Activated CD4-positive, alpha-beta T cell treated with anti-CD3 and anti-CD28 coated beads for 36 hours (primary cell): Measurements from ENCODE around the gene CD86. TPM values are rescaled to one million over a fixed set of nuclear protein-coding genes. Genes with fewer than 3 reads are reported as not detected.
A peak's percentile ranks its signal among the peaks of the same experiment; 100 is the strongest.

ENCODE experiments used
- ATAC-seq: fragments of 200-7000 bp; cut with Tn5 transposase; one replicate; pipeline ENCODE4 v1.10.0; 2021; ENCODE audit warnings: mild to moderate bottlenecking, moderate library complexity
- CTCF ChIA-PET: fragments of 350-600 bp; sonication (Branson Sonifier 250); formaldehyde crosslinking; loops from one replicate; lab custom pipeline; 2021; ENCODE audit warnings: antibody characterized with exemption; lab: Charles Lee
- POLR2A ChIA-PET: fragments of 350-600 bp; sonication (Branson Sonifier 250); formaldehyde crosslinking; loops from one replicate; lab custom pipeline; 2021; ENCODE audit warnings: antibody characterized with exemption, inconsistent platforms; lab: Charles Lee
- DNase-seq: peaks from one replicate; pipeline ENCODE4 v3.0.0-alpha.2; 2020
- H3K27ac Mint-ChIP-seq: one replicate; pipeline ENCODE4 v1.8.0; 2021; ENCODE audit warnings: mixed read lengths
- H3K27me3 Mint-ChIP-seq: one replicate; pipeline ENCODE4 v1.8.0; 2021; ENCODE audit warnings: mixed read lengths
- H3K36me3 Mint-ChIP-seq: one replicate; pipeline ENCODE4 v1.8.0; 2021; ENCODE audit warnings: low read depth, mixed read lengths
- H3K4me1 Mint-ChIP-seq: one replicate; pipeline ENCODE4 v1.8.0; 2021; ENCODE audit warnings: mixed read lengths
- H3K4me3 Mint-ChIP-seq: one replicate; pipeline ENCODE4 v1.8.0; 2021; ENCODE audit warnings: mild to moderate bottlenecking, moderate library complexity, mixed read lengths
- H3K9me3 Mint-ChIP-seq: one replicate; pipeline ENCODE4 v1.8.0; 2021; ENCODE audit warnings: low read depth, mixed read lengths
- intact Hi-C, 2 experiments: fragments of 100-400 bp; cut with DNase I in 1 of 2; cut with micrococcal nuclease in 1 of 2; formaldehyde crosslinking; loops; one replicate each; pipeline versions ENCODE4 v1.14.2 to v1.15.1; 2022 to 2024; cut with DNase I, micrococcal nuclease
- total RNA-seq, 2 experiments: library from RNA; stranded (reverse); gene quantifications; one replicate each; pipeline ENCODE4 v1.2.3, GENCODE V29; 2021

The CD86 gene
- total RNA-seq, 2 experiments from 2014 or later, result 0.09 to 0.25 TPM

DNA sequence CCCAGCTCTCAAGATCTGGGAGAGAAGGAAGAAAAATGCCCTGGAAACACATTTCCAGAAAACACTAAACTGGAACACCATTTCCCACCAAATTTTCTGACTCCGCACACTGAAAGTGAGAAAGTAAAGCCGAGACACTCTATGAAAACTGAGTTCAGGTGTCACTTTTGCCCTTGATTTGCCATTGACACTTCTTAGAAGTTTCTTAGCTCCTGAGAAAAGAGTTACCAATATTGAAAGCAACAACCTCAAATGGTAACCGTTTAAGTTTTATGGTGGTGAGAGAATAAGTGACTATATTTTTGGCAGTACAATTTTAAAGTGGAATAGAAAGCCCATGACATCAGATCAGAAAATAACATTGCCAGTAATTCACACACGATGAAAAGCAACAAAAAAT lies 39.0 kb downstream of the CD86 start:
- POLR2A ChIA-PET, result no interaction called here
- no peak overlapping the region for H3K4me3 Mint-ChIP-seq
- peak overlapping the region; percentile 72 for H3K27ac Mint-ChIP-seq
- CTCF ChIA-PET, result interaction anchor here (0.6 to 2.9 kb wide), 5 partner anchors 9 to 339 kb away, joined by 3 to 15 read pairs (median 3); no protein-coding TSS in a partner anchor
- H3K4me1 Mint-ChIP-seq, result peaks cover 21% of the 10 kb centered on the region
- H3K36me3 Mint-ChIP-seq, result no peaks in the 10 kb centered on the region
- no peaks in the 10 kb centered on the region for H3K27me3 Mint-ChIP-seq
- peak; percentile 40 for ATAC-seq
- intact Hi-C loops, result loop anchor here (5.0 kb wide), 1 partner anchor 97 kb away; no protein-coding TSS in a partner anchor
- DNase-seq, result no peak
- H3K9me3 Mint-ChIP-seq, result no peaks in the 10 kb centered on the region

DNA sequence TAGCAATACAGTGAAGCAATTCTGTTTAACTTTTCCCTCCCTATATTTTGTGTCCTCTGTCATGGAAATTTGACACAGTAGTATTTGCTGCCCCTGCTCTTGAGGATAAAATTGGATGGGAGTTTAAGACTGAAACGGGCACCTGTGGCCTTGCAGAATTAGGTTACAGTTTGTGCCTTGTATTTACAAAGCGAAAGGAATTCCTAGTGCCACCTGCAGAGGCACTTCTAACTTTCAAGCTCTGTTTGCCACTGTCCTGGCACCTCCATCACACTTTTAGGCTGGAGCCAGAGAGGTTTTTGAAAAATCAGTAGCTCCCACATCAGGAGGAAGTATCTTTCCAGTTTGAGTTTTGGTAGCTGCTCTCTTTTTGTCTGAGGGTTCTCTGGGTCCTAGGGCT lies 39.5 kb downstream of the CD86 start:
- DNase-seq (no peak), ATAC-seq (no peak)
- Mint-ChIP-seq H3K4me1 (peaks cover 21% of the 10 kb centered on the region), H3K36me3 (no peaks in the 10 kb centered on the region), H3K27ac (no peak overlapping the region), H3K4me3 (no peak overlapping the region), H3K9me3 (no peaks in the 10 kb centered on the region), H3K27me3 (no peaks in the 10 kb centered on the region)
- POLR2A ChIA-PET, result no interaction called here
- intact Hi-C loops, result loop anchor here (5.0 kb wide), 1 partner anchor 97 kb away; no protein-coding TSS in a partner anchor
- CTCF ChIA-PET, result interaction anchor here (0.6 to 2.9 kb wide), 3 partner anchors 205 to 535 kb away, joined by 3 to 15 read pairs (median 3); no protein-coding TSS in a partner anchor

GRCh38 chr3:122097141-122097540 lies 42.0 kb downstream of the CD86 start:
- peaks cover 33% of the 10 kb centered on the region for H3K4me1 Mint-ChIP-seq
- no peaks in the 10 kb centered on the region for H3K36me3 Mint-ChIP-seq
- ChIA-PET CTCF (interaction anchor here (0.6 to 0.7 kb wide), 2 partner anchors 239 to 332 kb away, joined by 3 read pairs; no protein-coding TSS in a partner anchor), POLR2A (no interaction called here)
- ATAC-seq (no peak), DNase-seq (no peak)
- no peak overlapping the region for H3K27ac Mint-ChIP-seq
- H3K27me3 Mint-ChIP-seq, result no peaks in the 10 kb centered on the region
- H3K9me3 Mint-ChIP-seq, result no peaks in the 10 kb centered on the region
- intact Hi-C loops, result no loop called here
- H3K4me3 Mint-ChIP-seq, result no peak overlapping the region

DNA sequence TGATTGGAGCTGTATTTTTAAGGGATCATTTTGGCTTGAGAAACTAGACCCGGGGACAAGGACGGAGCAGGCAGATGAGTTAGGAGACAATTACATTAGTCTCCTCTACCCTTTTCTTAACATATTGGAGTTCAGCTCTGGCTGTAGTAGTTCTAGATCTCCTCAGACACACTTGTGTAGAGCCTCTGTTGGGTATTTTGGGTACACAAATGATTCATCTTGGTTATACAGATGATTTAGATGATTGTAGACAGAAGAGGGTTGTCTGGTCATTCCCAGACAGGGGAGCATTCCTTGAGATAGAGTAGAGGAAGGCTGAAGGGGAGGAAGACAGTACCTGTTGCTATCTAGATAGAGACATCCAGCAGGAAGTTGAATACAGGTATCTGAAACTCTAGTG lies 43.4 kb downstream of the CD86 start:
- Mint-ChIP-seq H3K27me3 (no peaks in the 10 kb centered on the region), H3K36me3 (no peaks in the 10 kb centered on the region), H3K4me1 (peaks cover 40% of the 10 kb centered on the region), H3K27ac (no peak overlapping the region), H3K4me3 (no peak overlapping the region), H3K9me3 (no peaks in the 10 kb centered on the region)
- ChIA-PET POLR2A (no interaction called here), CTCF (interaction anchor here (6.0 kb wide), 1 partner anchor 202 kb away, joined by 54 read pairs; no protein-coding TSS in a partner anchor)
- intact Hi-C loops, result no loop called here
- no peak for DNase-seq
- ATAC-seq, result no peak

GRCh38 chr3:122099255-122099654 lies 44.1 kb downstream of the CD86 start:
- Mint-ChIP-seq H3K4me1 (peaks cover 41% of the 10 kb centered on the region), H3K27ac (no peak overlapping the region), H3K9me3 (no peaks in the 10 kb centered on the region), H3K4me3 (no peak overlapping the region), H3K27me3 (no peaks in the 10 kb centered on the region), H3K36me3 (no peaks in the 10 kb centered on the region)
- intact Hi-C loops, result no loop called here
- ChIA-PET CTCF (interaction anchor here (0.6 to 6.0 kb wide), 2 partner anchors 8 to 201 kb away, joined by 4 to 54 read pairs; no protein-coding TSS in a partner anchor), POLR2A (no interaction called here)
- no peak for DNase-seq
- no peak for ATAC-seq

DNA sequence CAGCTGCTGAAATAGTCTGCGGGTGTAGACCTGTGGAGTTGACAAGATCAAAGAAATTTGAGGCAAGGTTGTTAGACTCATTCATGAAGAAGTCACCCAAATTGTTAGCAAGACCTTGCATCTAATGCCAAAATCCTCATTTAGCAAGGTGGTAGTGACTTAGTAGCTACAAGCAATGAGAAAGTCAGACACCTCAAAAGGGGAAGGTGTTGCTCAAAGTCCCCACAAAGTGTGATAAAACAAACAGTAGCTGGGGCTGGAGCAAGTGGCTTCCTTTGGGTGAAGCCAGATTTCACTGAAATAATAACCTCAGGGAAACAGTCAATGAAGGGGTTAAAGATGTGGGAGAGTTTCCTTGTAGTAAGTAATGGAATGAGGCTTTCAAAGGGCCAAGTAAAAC lies 44.9 kb downstream of the CD86 start:
- no peak for DNase-seq
- intact Hi-C loops, result loop anchor here (2.0 to 10.0 kb wide), 7 partner anchors 257 to 582 kb away; partner anchors contain the start of gene PARP14 (in 1 of the 2)
- ATAC-seq, result no peak
- Mint-ChIP-seq H3K9me3 (no peaks in the 10 kb centered on the region), H3K4me3 (no peak overlapping the region), H3K27ac (no peak overlapping the region), H3K27me3 (no peaks in the 10 kb centered on the region), H3K4me1 (peaks cover 42% of the 10 kb centered on the region), H3K36me3 (no peaks in the 10 kb centered on the region)
- ChIA-PET CTCF (interaction anchor here (0.8 to 6.0 kb wide), 5 partner anchors 8 to 413 kb away, joined by 3 to 54 read pairs (median 5); no protein-coding TSS in a partner anchor), POLR2A (no interaction called here)

DNA sequence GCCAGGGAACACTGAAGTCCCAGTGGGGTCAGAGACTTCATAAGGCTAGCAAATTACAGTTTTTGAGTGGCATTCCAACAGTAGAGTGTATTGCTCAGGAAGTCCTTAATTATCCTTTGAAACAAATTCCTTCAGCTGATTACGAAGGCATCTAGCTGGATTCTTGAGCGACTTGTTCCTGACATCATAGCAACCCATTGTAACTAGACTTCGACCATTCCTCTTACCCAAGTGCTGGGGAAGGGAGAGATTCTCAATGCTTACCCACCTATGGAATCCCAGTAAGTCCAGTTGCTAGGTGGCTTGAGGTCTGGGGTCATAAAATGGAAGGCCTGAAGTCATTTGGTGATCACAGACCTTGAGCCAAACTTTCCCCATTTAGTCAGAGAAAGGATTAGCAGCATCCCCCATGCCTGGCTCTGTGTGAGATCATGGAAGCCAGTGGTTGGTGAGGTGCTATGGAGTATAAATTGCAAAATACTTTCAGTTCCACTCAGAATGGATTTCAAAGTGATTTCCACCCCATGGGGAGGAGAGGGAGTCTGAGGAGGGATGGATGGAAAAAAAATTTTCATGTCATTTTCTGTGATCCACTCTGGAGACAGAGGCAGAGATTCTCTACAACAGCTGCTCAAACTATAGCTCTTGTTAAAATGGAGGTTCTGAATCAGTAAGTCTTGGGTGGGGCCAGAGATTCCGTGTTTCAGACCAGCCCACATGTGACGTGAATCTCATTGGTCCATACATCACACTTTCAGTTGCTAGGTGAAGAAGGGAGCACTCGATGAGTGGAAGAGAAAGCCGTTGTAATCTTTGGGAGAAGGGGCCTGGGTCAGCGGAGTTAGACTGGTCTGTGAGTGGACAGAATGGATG lies 45.7 kb downstream of the CD86 start:
- peak overlapping the region; percentile 60 for H3K4me3 Mint-ChIP-seq
- no peaks in the 10 kb centered on the region for H3K9me3 Mint-ChIP-seq
- ChIA-PET POLR2A (interaction anchor here (1.7 kb wide), 1 partner anchor 199 kb away, joined by 4 read pairs; no protein-coding TSS in a partner anchor), CTCF (interaction anchor here (0.6 to 6.0 kb wide), 30 partner anchors 8 to 579 kb away, joined by 3 to 54 read pairs (median 4); partner anchors contain the start of gene CASR)
- peak overlapping the region; percentile 89 for H3K27ac Mint-ChIP-seq
- H3K27me3 Mint-ChIP-seq, result no peaks in the 10 kb centered on the region
- H3K4me1 Mint-ChIP-seq, result peaks cover 42% of the 10 kb centered on the region
- no peaks in the 10 kb centered on the region for H3K36me3 Mint-ChIP-seq
- DNase-seq (peak; percentile 64), ATAC-seq (peak; percentile 54)
- intact Hi-C loops, result loop anchor here (1.0 to 10.0 kb wide), 14 partner anchors 45 to 581 kb away; partner anchors contain the start of genes FAM162A (in 1 of the 2), MIX23 (in 1 of the 2) and PARP14 (in 1 of the 2)

GRCh38 chr3:122101646-122102045 lies 46.5 kb downstream of the CD86 start:
- POLR2A ChIA-PET, result interaction anchor here (0.6 to 1.7 kb wide), 5 partner anchors 89 to 555 kb away, joined by 4 to 6 read pairs (median 5); no protein-coding TSS in a partner anchor
- DNase-seq, result no peak
- peak; percentile 54 for ATAC-seq
- Mint-ChIP-seq H3K27ac (peak overlapping the region; percentile 79), H3K27me3 (no peaks in the 10 kb centered on the region), H3K4me1 (peaks cover 42% of the 10 kb centered on the region), H3K9me3 (no peaks in the 10 kb centered on the region), H3K36me3 (no peaks in the 10 kb centered on the region), H3K4me3 (peak overlapping the region; percentile 60)
- intact Hi-C loops, result loop anchor here (1.0 to 10.0 kb wide), 15 partner anchors 45 to 581 kb away; partner anchors contain the start of genes FAM162A (in 1 of the 2), MIX23 (in 1 of the 2) and PARP14 (in 1 of the 2)
- CTCF ChIA-PET, result interaction anchor here (0.7 to 6.0 kb wide), 30 partner anchors 10 to 284 kb away, joined by 3 to 54 read pairs (median 4); partner anchors contain the start of genes CASR and FAM162A

GRCh38 chr3:122102191-122102935 lies 47.2 kb downstream of the CD86 start:
- Mint-ChIP-seq H3K36me3 (no peaks in the 10 kb centered on the region), H3K27me3 (no peaks in the 10 kb centered on the region), H3K4me1 (peaks cover 42% of the 10 kb centered on the region), H3K27ac (peak overlapping the region; percentile 79), H3K4me3 (no peak overlapping the region), H3K9me3 (no peaks in the 10 kb centered on the region)
- ChIA-PET POLR2A (interaction anchor here (0.6 to 1.7 kb wide), 4 partner anchors 89 to 556 kb away, joined by 4 to 6 read pairs (median 4); no protein-coding TSS in a partner anchor), CTCF (interaction anchor here (0.6 to 6.0 kb wide), 37 partner anchors 9 to 556 kb away, joined by 3 to 54 read pairs (median 4); partner anchors contain the start of genes CASR and FAM162A)
- ATAC-seq (peak; percentile 20), DNase-seq (peak; percentile 61)
- intact Hi-C loops, result loop anchor here (1.0 to 10.0 kb wide), 8 partner anchors 44 to 580 kb away; partner anchors contain the start of gene PARP14 (in 1 of the 2)

GRCh38 chr3:122103821-122104514 lies 48.8 kb downstream of the CD86 start:
- intact Hi-C loops, result loop anchor here (5.0 to 10.0 kb wide), 6 partner anchors 263 to 578 kb away; partner anchors contain the start of gene PARP14 (in 1 of the 2)
- Mint-ChIP-seq H3K9me3 (no peaks in the 10 kb centered on the region), H3K4me1 (peaks cover 42% of the 10 kb centered on the region), H3K4me3 (no peak overlapping the region), H3K27me3 (no peaks in the 10 kb centered on the region), H3K36me3 (no peaks in the 10 kb centered on the region), H3K27ac (peak overlapping the region; percentile 6)
- ATAC-seq (peak; percentile 34), DNase-seq (peak; percentile 46)
- CTCF ChIA-PET, result interaction anchor here (0.6 to 6.0 kb wide), 11 partner anchors 12 to 379 kb away, joined by 3 to 54 read pairs (median 3); partner anchors contain the start of gene FAM162A
- POLR2A ChIA-PET, result no interaction called here
